GM12878 (cell line): ENCODE measurements around the gene ADGRL2. TPM values are rescaled to one million over a fixed set of nuclear protein-coding genes. Genes with fewer than 3 reads are reported as not detected.

Source experiments
- ATAC-seq: fragments of 200-7000 bp; cut with Tn5 transposase; 3 replicates; pipeline ENCODE4 v1.9.1; 2020; ENCODE audit warnings: mild to moderate bottlenecking, moderate library complexity
- BruUV-seq: library from RNA; stranded (reverse); fragments of 400-500 nt; replicated peaks from 2 replicates; lab custom pipeline; 2021; lab: Mats Ljungman, UMichigan
- CTCF ChIA-PET: fragments of 300-600 bp; sonication (Branson Sonifier 250); formaldehyde crosslinking; extraction: SDS; loops from one replicate; lab custom pipeline; 2021; ENCODE audit warnings: inconsistent platforms; lab: Yijun Ruan, JAX
- POLR2A ChIA-PET: fragments of 350-600 bp; formaldehyde crosslinking; extraction: SDS; loops from one replicate; lab custom pipeline; 2021; ENCODE audit warnings: inconsistent platforms; lab: Charles Lee
- RAD21 ChIA-PET: fragments of 300-600 bp; sonication (Branson Sonifier 250); formaldehyde crosslinking; loops from one replicate; lab custom pipeline; 2023; ENCODE audit warnings: antibody characterized with exemption; ENCODE audit not compliant: unreplicated experiment; lab: Charles Lee
- SMC1A ChIA-PET: fragments of 300-600 bp; sonication (Branson Sonifier 250); formaldehyde crosslinking; loops from one replicate; lab custom pipeline; 2023; ENCODE audit not compliant: unreplicated experiment, uncharacterized antibody; lab: Charles Lee
- DNase-seq: peaks from one replicate; pipeline ENCODE4 v3.0.0-alpha.2; 2011; ENCODE audit warnings: low read depth, low spot score
- FAIRE-seq: peaks from 3 replicates; lab custom pipeline; 2011; peaks lifted over from hg19 to GRCh38; lab: Jason Lieb, UNC
- H2AFZ ChIP-seq: 2 replicates; pipeline ENCODE4 v1.6.0; 2011; ENCODE audit warnings: low read depth, low read length, control low read depth; ENCODE audit not compliant: control insufficient read depth
- H3K27ac ChIP-seq: 2 replicates; pipeline ENCODE4 v1.5.1; 2011; ENCODE audit warnings: control low read depth; ENCODE audit not compliant: control insufficient read depth, insufficient read depth
- H3K27me3 ChIP-seq, 2 experiments: replicated peaks in 1 of 2; 2 replicates each; pipeline versions ENCODE4 v1.6.0 to v1.6.1; 2011; ENCODE audit warnings: low read length in 1 of 2; ENCODE audit not compliant: control insufficient read depth in 2 of 2, insufficient read depth in 2 of 2
- H3K36me3 ChIP-seq, 2 experiments: 2 replicates each; pipeline ENCODE4 v1.5.1; 2011; ENCODE audit warnings: low read length in 1 of 2; ENCODE audit not compliant: control insufficient read depth in 2 of 2, insufficient read depth in 2 of 2
- H3K4me1 ChIP-seq: 2 replicates; pipeline ENCODE4 v1.6.1; 2011; ENCODE audit warnings: mild to moderate bottlenecking, low read length, moderate library complexity, mixed read lengths; ENCODE audit not compliant: control insufficient read depth, insufficient read depth
- H3K4me2 ChIP-seq: 2 replicates; pipeline ENCODE4 v1.6.0; 2011; ENCODE audit warnings: control low read depth; ENCODE audit not compliant: control insufficient read depth, insufficient read depth
- H3K4me3 ChIP-seq: fragments of 200-600 bp; sonication (generic); 2 replicates; pipeline ENCODE4 v1.5.1; 2016
- H3K79me2 ChIP-seq: 2 replicates; pipeline ENCODE4 v1.6.0; 2011; ENCODE audit warnings: low read length; ENCODE audit not compliant: control insufficient read depth, insufficient read depth
- H3K9ac ChIP-seq: 2 replicates; pipeline ENCODE4 v1.8.0; 2011; ENCODE audit warnings: low read length, control low read depth, mixed read lengths; ENCODE audit not compliant: control insufficient read depth, insufficient read depth
- H3K9me3 ChIP-seq: replicated peaks from 3 replicates; pipeline ENCODE4 v1.5.1; 2011; ENCODE audit warnings: mild to moderate bottlenecking, low read length; ENCODE audit not compliant: control insufficient read depth, insufficient read depth
- H4K20me1 ChIP-seq: 2 replicates; pipeline ENCODE4 v1.6.0; 2011; ENCODE audit not compliant: control insufficient read depth, insufficient read depth
- BCL3 ChIP-seq: IDR thresholded peaks from 2 replicates; pipeline ENCODE4 v1.6.1; 2011; ENCODE audit warnings: borderline replicate concordance, low read depth, mild to moderate bottlenecking, moderate library complexity, low read length; ENCODE audit not compliant: insufficient read depth, poor library complexity, severe bottlenecking
- HDGF ChIP-seq: fragments of 450-650 bp; IDR thresholded peaks from 2 replicates; pipeline ENCODE4 v1.6.1; 2016; ENCODE audit warnings: antibody characterized with exemption
- MTA2 ChIP-seq: fragments of 450-650 bp; IDR thresholded peaks from 2 replicates; pipeline ENCODE4 v1.6.1; 2016; ENCODE audit warnings: low read depth, mild to moderate bottlenecking, moderate library complexity
- MYC ChIP-seq: IDR thresholded peaks from 2 replicates; pipeline ENCODE4 v1.6.1; 2011; ENCODE audit warnings: mild to moderate bottlenecking, low read length, moderate library complexity, inconsistent platforms; ENCODE audit not compliant: insufficient read depth, insufficient replicate concordance, insufficient read length, severe bottlenecking
- NR2C2 ChIP-seq: IDR thresholded peaks from 2 replicates; pipeline ENCODE4 v1.6.1; 2011; ENCODE audit warnings: borderline replicate concordance, low read depth; ENCODE audit not compliant: control insufficient read depth, insufficient read length
- PBX3 ChIP-seq: IDR thresholded peaks from 2 replicates; pipeline ENCODE4 v1.6.1; 2011; ENCODE audit warnings: mild to moderate bottlenecking, low read depth, low read length, moderate library complexity; ENCODE audit not compliant: insufficient replicate concordance
- RAD21 ChIP-seq: IDR thresholded peaks from 2 replicates; pipeline ENCODE4 v1.6.1; 2011; ENCODE audit warnings: mild to moderate bottlenecking, low read depth, low read length, moderate library complexity; ENCODE audit not compliant: insufficient read depth
- RELA ChIP-seq: fragments of 450-650 bp; IDR thresholded peaks from 2 replicates; pipeline ENCODE4 v1.8.0; 2014; ENCODE audit warnings: borderline replicate concordance; ENCODE audit not compliant: partially characterized antibody
- SMAD1 ChIP-seq: fragments of 450-650 bp; IDR thresholded peaks from 2 replicates; pipeline ENCODE4 v1.6.1; 2018; ENCODE audit warnings: mild to moderate bottlenecking, low read depth; ENCODE audit not compliant: partially characterized antibody
- SMARCA5 ChIP-seq: fragments of 450-650 bp; IDR thresholded peaks from 2 replicates; pipeline ENCODE4 v1.6.1; 2017; ENCODE audit warnings: mild to moderate bottlenecking
- SMC3 ChIP-seq: IDR thresholded peaks from 2 replicates; pipeline ENCODE4 v1.6.1; 2011; ENCODE audit warnings: low read length, improper control_type of control experiment, borderline replicate concordance
- SPI1 ChIP-seq: IDR thresholded peaks from 2 replicates; pipeline ENCODE4 v1.6.1; 2011; ENCODE audit warnings: low read depth, mild to moderate bottlenecking, low read length, moderate library complexity, borderline replicate concordance; ENCODE audit not compliant: insufficient read depth
- TCF7 ChIP-seq: IDR thresholded peaks from 2 replicates; pipeline ENCODE4 v1.6.1; 2014; ENCODE audit warnings: antibody characterized with exemption, borderline replicate concordance
- ZNF687 ChIP-seq: fragments of 450-650 bp; IDR thresholded peaks from 2 replicates; pipeline ENCODE4 v1.6.1; 2017; ENCODE audit warnings: mild to moderate bottlenecking, moderate library complexity
- WGBS: methylation state at CpG from one replicate; pipeline ENCODE4 v1.1.6; 2016; ENCODE audit warnings: low lambda C conversion rate; ENCODE audit not compliant: insufficient replicate concordance, insufficient coverage; ENCODE audit errors: missing lambda C conversion rate; 5-methylcytosine and 5-hydroxymethylcytosine counted together
- in situ Hi-C: fragments of 300-500 bp; cut with MboI; formaldehyde crosslinking; loops from 9 replicates; pipeline ENCODE4 v1.14.3; 2018; ENCODE audit warnings: mixed read lengths
- intact Hi-C: fragments of 100-400 bp; cut with micrococcal nuclease; formaldehyde crosslinking; loops from one replicate; pipeline ENCODE4 v1.14.2; 2022; ENCODE audit not compliant: unreplicated experiment
- polyA plus RNA-seq, 11 experiments: library from polyadenylated mRNA; depleted of rRNA in 4 of 11; unstranded in 6 of 11; stranded (reverse) in 5 of 11; fragments of >200 nt; fragmentation: Nextera tagmentation in 4 of 11; fragmentation: Illumina TruSeq in 1 of 11; extraction: Ambion mirVana in 4 of 11; extraction: Trizol in 1 of 11; gene quantifications; 1 replicate in 1 of 11; 2 replicates in 10 of 11; pipeline versions ENCODE4 v1.2.1 to v1.2.3, GENCODE V29; 2011 to 2016; ENCODE audit warnings: inconsistent platforms in 2 of 11, missing spikeins in 2 of 11, low read depth in 1 of 11
- total RNA-seq, 4 experiments: library from RNA; depleted of rRNA in 3 of 4; stranded (reverse); fragments of >200 nt in 3 of 4; fragmentation: Illumina TruSeq in 1 of 4; extraction: Trizol in 1 of 4; gene quantifications; 2 replicates each; pipeline versions ENCODE4 v1.2.1 to v1.2.3, GENCODE V29; 2013 to 2021

The ADGRL2 gene
- total and polyA plus RNA-seq, 10 of the 15 experiments (the other 5 are each of a cell fraction or from before 2014, with no cell fraction given): 0.03 to 13.6 (median 0.21) TPM

- Histone ChIP-seq H3K36me3 (no peaks in the 10 kb centered on the region), H3K27me3 (no peaks in the 10 kb centered on the region)
- TF ChIP-seq SMARCA5 (no peak), MTA2 (no peak), SMAD1 (no peak), SPI1 (no peak), ZNF687 (no peak), PBX3 (no peak), MYC (no peak), SMC3 (no peak), RELA (no peak), HDGF (no peak), TCF7 (no peak), BCL3 (no peak), NR2C2 (no peak), RAD21 (no peak)
- TF ChIP-seq, all 136 proteins: peak for 0
- ChIA-PET SMC1A (interaction anchor here (0.7 to 1.2 kb wide), 2 partner anchors 8 to 10 kb away, joined by 3 read pairs; no protein-coding TSS in a partner anchor), RAD21 (no interaction called here), CTCF (no interaction called here), POLR2A (no interaction called here)
- H2AFZ ChIP-seq: no peak overlapping the region
- 79% methylated on average over 2 of the region's 2 CpGs for WGBS
- DNase-seq (no peak), FAIRE-seq (no peak), ATAC-seq (no peak; the same call in 1 of the 3 replicates)
- intact Hi-C loops: no loop called here
- no peak overlapping the region for H3K4me2 ChIP-seq
- H4K20me1 ChIP-seq: no peaks in the 10 kb centered on the region
- H3K79me2 ChIP-seq: no peaks in the 10 kb centered on the region
- no peak overlapping the region for H3K27ac ChIP-seq
- no peak overlapping the region for H3K4me3 ChIP-seq
- no peak overlapping the region for H3K9ac ChIP-seq
- no peaks in the 10 kb centered on the region for H3K4me1 ChIP-seq
- in situ Hi-C loops: no loop called here
- no peaks in the 10 kb centered on the region for H3K9me3 ChIP-seq
- no TSS peak for BruUV-seq
Measured at GRCh38 chr1:81937791-81938450, 137.2 kb downstream of the ADGRL2 start.
